ENCODE measurements around the gene IL1F10.

Gene IL1F10

GRCh38 chr2:113111823-113112287, 44.1 kb downstream of the IL1F10 start:
- DNase-seq (ENCODE audit: low read depth), result no peak
- TF ChIP-seq, protein P1, sequence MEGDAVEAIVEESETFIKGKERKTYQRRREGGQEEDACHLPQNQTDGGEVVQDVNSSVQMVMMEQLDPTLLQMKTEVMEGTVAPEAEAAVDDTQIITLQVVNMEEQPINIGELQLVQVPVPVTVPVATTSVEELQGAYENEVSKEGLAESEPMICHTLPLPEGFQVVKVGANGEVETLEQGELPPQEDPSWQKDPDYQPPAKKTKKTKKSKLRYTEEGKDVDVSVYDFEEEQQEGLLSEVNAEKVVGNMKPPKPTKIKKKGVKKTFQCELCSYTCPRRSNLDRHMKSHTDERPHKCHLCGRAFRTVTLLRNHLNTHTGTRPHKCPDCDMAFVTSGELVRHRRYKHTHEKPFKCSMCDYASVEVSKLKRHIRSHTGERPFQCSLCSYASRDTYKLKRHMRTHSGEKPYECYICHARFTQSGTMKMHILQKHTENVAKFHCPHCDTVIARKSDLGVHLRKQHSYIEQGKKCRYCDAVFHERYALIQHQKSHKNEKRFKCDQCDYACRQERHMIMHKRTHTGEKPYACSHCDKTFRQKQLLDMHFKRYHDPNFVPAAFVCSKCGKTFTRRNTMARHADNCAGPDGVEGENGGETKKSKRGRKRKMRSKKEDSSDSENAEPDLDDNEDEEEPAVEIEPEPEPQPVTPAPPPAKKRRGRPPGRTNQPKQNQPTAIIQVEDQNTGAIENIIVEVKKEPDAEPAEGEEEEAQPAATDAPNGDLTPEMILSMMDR (IDR thresholded peaks at IDR 0.05; ENCODE audit: low read length, missing control alignments), result no peak
- no peak overlapping the region for H3K4me3 ChIP-seq (replicated peaks; ENCODE audit: low read depth, low read length)

GRCh38 chr2:113112441-113112840, 44.7 kb downstream of the IL1F10 start:
- DNase-seq (ENCODE audit: low read depth), result no peak
- TF ChIP-seq, protein P1 (IDR thresholded peaks at IDR 0.05; ENCODE audit: low read length, missing control alignments), result no peak
- no peak overlapping the region for H3K4me3 ChIP-seq (replicated peaks; ENCODE audit: low read depth, low read length)

GRCh38 chr2:113112871-113113270, 45.1 kb downstream of the IL1F10 start:
- H3K4me3 ChIP-seq (replicated peaks; ENCODE audit: low read depth, low read length), result no peak overlapping the region
- TF ChIP-seq, protein P1 (IDR thresholded peaks at IDR 0.05; ENCODE audit: low read length, missing control alignments), result no peak
- DNase-seq (ENCODE audit: low read depth), result no peak

- TF ChIP-seq, protein P1 (IDR thresholded peaks at IDR 0.05; ENCODE audit: low read length, missing control alignments), result no peak
- H3K4me3 ChIP-seq (replicated peaks; ENCODE audit: low read depth, low read length), result no peak overlapping the region
- DNase-seq (ENCODE audit: low read depth), result no peak
Measured at GRCh38 chr2:113113807-113114206, 46.0 kb downstream of the IL1F10 start.

DNA sequence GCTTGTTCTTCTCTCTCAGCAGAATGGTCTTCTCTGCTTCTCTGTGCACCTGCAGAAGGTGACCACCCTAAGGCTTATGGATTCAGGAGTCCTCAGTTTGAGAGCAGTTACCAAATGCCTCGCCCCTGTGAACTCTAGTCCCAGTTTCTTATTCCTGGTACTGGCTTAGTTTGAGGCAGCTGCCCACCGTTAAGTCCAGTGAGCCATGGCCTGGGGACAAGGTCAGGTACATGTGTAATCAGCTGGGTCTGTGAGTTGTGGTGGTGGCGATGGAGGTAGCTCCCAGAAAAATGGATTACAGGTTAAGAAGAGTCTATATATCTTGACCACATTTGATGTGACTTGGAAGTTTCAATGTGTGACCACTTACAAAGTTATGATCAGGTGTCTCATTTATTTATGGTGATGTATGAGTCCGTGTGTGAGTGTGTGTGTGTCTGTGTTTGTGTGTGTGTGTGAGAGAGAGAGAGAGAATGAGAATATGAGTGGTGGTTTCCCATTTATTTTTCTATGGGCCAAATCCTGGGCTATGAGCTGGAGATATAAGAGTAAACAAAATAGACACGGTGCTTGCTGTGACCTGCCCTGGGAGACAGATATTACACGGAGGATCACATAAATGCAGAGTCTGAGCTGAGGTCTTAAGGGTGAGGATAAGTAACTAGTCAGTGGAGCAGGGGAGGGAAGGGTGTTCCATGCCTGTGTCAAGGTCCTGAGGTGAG, 46.6 kb downstream of the IL1F10 start:
- no peak for DNase-seq (ENCODE audit: low read depth)
- H3K4me3 ChIP-seq (replicated peaks; ENCODE audit: low read depth, low read length), result no peak overlapping the region
- TF ChIP-seq, protein P1 (IDR thresholded peaks at IDR 0.05; ENCODE audit: low read length, missing control alignments), result no peak

- no peak overlapping the region for H3K4me3 ChIP-seq (replicated peaks; ENCODE audit: low read depth, low read length)
- TF ChIP-seq, protein P1 (IDR thresholded peaks at IDR 0.05; ENCODE audit: low read length, missing control alignments), result no peak
- DNase-seq (ENCODE audit: low read depth), result no peak
Measured at GRCh38 chr2:113114996-113115395, 47.2 kb downstream of the IL1F10 start.

Measured in fibroblast of pulmonary artery (primary cell).